DOHH2 (cell line): ENCODE data around the gene IGDCC3.

ENCODE experiments used
- EZH2phosphoT487 ChIP-seq: fragments of 200-600 bp; sonication (generic); IDR thresholded peaks from 2 replicates; pipeline ENCODE4 v1.6.1; 2017; ENCODE audit warnings: borderline replicate concordance, mild to moderate bottlenecking, antibody characterized with exemption, low read length, moderate library complexity, mixed read lengths
- TF ChIP-seq, protein P1 (sequence below): fragments of 200-600 bp; sonication (generic); IDR thresholded peaks from one replicate; pipeline ENCODE4 v1.5.1; 2014; ENCODE audit warnings: antibody characterized with exemption, mild to moderate bottlenecking, low read depth, low read length; ENCODE audit not compliant: poor library complexity, severe bottlenecking

DNA sequence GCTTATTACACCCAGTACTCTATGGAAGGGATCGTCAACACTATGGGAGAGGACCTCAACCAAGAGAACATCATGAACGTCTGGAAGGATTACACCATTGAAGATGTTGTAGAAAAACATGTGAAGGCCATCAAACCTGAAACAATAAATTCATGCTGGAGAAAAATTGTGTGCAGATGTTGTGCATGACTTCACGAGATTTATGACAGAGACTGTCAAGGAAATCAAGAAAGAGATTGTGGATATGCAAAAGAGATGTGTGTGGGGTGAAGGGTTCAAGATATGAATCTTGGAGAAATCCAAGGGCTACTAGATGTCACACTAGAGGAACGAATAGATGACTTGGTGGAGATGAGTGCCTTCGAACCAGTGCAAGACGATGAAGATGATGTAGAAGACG is 87.6 kb downstream of the IGDCC3 start:
- TF ChIP-seq, protein P1, sequence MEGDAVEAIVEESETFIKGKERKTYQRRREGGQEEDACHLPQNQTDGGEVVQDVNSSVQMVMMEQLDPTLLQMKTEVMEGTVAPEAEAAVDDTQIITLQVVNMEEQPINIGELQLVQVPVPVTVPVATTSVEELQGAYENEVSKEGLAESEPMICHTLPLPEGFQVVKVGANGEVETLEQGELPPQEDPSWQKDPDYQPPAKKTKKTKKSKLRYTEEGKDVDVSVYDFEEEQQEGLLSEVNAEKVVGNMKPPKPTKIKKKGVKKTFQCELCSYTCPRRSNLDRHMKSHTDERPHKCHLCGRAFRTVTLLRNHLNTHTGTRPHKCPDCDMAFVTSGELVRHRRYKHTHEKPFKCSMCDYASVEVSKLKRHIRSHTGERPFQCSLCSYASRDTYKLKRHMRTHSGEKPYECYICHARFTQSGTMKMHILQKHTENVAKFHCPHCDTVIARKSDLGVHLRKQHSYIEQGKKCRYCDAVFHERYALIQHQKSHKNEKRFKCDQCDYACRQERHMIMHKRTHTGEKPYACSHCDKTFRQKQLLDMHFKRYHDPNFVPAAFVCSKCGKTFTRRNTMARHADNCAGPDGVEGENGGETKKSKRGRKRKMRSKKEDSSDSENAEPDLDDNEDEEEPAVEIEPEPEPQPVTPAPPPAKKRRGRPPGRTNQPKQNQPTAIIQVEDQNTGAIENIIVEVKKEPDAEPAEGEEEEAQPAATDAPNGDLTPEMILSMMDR: no peak
- TF ChIP-seq EZH2phosphoT487: no peak
